Liver (tissue), 9 donors: Measurements from ENCODE around the gene SH3BGRL3. TPM values are rescaled to one million over a fixed set of nuclear protein-coding genes. Genes with fewer than 3 reads are reported as not detected.
"Not testable (repeated sequence)": the region's sequence is repeated elsewhere in the genome, so short reads cannot be mapped to it uniquely, and the experiment has no call there.

Experiments
- DNase-seq: peaks from one replicate; pipeline ENCODE4 v3.0.0-alpha.2; 2017; ENCODE audit warnings: low spot score
- H3K27ac ChIP-seq, 2 donors: one replicate each; pipeline ENCODE4 v1.7.0; 2013; ENCODE audit warnings: inconsistent platforms in 2 of 2, low read length in 2 of 2, control low read depth in 1 of 2, low read depth in 1 of 2, mild to moderate bottlenecking in 1 of 2
- H3K27me3 ChIP-seq, 4 donors: one replicate each; pipeline versions ENCODE4 v1.6.1 to v1.7.0; 2013; ENCODE audit warnings: low read length in 3 of 4, inconsistent platforms in 1 of 4, mild to moderate bottlenecking in 1 of 4, moderate library complexity in 1 of 4; ENCODE audit not compliant: control insufficient read depth in 4 of 4, insufficient read depth in 4 of 4
- H3K36me3 ChIP-seq, 4 donors: one replicate each; pipeline versions ENCODE4 v1.6.1 to v1.7.0; 2013; ENCODE audit warnings: low read length in 3 of 4, mild to moderate bottlenecking in 3 of 4, low read depth in 1 of 4, moderate library complexity in 1 of 4; ENCODE audit not compliant: control insufficient read depth in 4 of 4, insufficient read depth in 3 of 4
- H3K4me1 ChIP-seq, 4 donors: one replicate each; pipeline versions ENCODE4 v1.6.1 to v1.7.0; 2013; ENCODE audit warnings: low read length in 3 of 4, mild to moderate bottlenecking in 3 of 4, moderate library complexity in 1 of 4; ENCODE audit not compliant: control insufficient read depth in 4 of 4, insufficient read depth in 4 of 4
- H3K4me3 ChIP-seq, 3 donors: one replicate each; pipeline versions ENCODE4 v1.6.1 to v1.7.0; 2013; ENCODE audit warnings: low read length in 3 of 3, control low read depth in 1 of 3, low read depth in 1 of 3, mild to moderate bottlenecking in 1 of 3
- H3K9ac ChIP-seq, 2 donors: one replicate each; pipeline ENCODE4 v1.7.0; 2013; ENCODE audit warnings: low read length in 2 of 2, mild to moderate bottlenecking in 2 of 2, moderate library complexity in 2 of 2, control low read depth in 1 of 2, low read depth in 1 of 2
- H3K9me3 ChIP-seq, 4 donors: one replicate each; pipeline versions ENCODE4 v1.6.1 to v1.7.0; 2013; ENCODE audit warnings: low read length in 3 of 4; ENCODE audit not compliant: control insufficient read depth in 4 of 4
- EGR1 ChIP-seq, 2 donors: IDR thresholded peaks; 2 replicates each; pipeline ENCODE4 v1.6.1; 2016 to 2018; ENCODE audit warnings: antibody characterized with exemption in 2 of 2, low read depth in 2 of 2
- FOXA1 ChIP-seq: IDR thresholded peaks from 2 replicates; pipeline ENCODE4 v1.6.1; 2016; ENCODE audit warnings: antibody characterized with exemption
- FOXA2 ChIP-seq: IDR thresholded peaks from 2 replicates; pipeline ENCODE4 v1.6.1; 2016; ENCODE audit warnings: antibody characterized with exemption
- GABPA ChIP-seq, 2 donors: IDR thresholded peaks in 1 of 2; conservative IDR thresholded peaks in 1 of 2; 2 replicates each; pipeline ENCODE4 v1.6.1; 2016; ENCODE audit warnings: antibody characterized with exemption in 2 of 2, mild to moderate bottlenecking in 1 of 2, moderate library complexity in 1 of 2
- HNF4A ChIP-seq, 2 donors: conservative IDR thresholded peaks; 2 replicates each; pipeline ENCODE4 v1.6.1; 2016; ENCODE audit warnings: antibody characterized with exemption in 2 of 2, mild to moderate bottlenecking in 2 of 2
- HNF4G ChIP-seq: IDR thresholded peaks from 2 replicates; pipeline ENCODE4 v1.6.1; 2016; ENCODE audit warnings: antibody characterized with exemption
- NR2F2 ChIP-seq: IDR thresholded peaks from 2 replicates; pipeline ENCODE4 v1.6.1; 2016; ENCODE audit warnings: antibody characterized with exemption
- RAD21 ChIP-seq, 2 donors: IDR thresholded peaks; 2 replicates each; pipeline ENCODE4 v1.6.1; 2016; ENCODE audit warnings: antibody characterized with exemption in 2 of 2, mild to moderate bottlenecking in 2 of 2
- REST ChIP-seq: IDR thresholded peaks from 2 replicates; pipeline ENCODE4 v1.6.1; 2016; ENCODE audit warnings: antibody characterized with exemption, mild to moderate bottlenecking
- RXRA ChIP-seq, 2 donors: IDR thresholded peaks; 2 replicates each; pipeline ENCODE4 v1.6.1; 2017 to 2018; ENCODE audit warnings: antibody characterized with exemption in 2 of 2, mild to moderate bottlenecking in 1 of 2
- SP1 ChIP-seq: IDR thresholded peaks from 2 replicates; pipeline ENCODE4 v1.6.1; 2018; ENCODE audit warnings: antibody characterized with exemption, mild to moderate bottlenecking
- TAF1 ChIP-seq: conservative IDR thresholded peaks from 2 replicates; pipeline ENCODE4 v1.6.1; 2016; ENCODE audit warnings: antibody characterized with exemption, mild to moderate bottlenecking
- YY1 ChIP-seq: IDR thresholded peaks from 2 replicates; pipeline ENCODE4 v1.6.1; 2016; ENCODE audit warnings: antibody characterized with exemption, mild to moderate bottlenecking
- ZBTB33 ChIP-seq: IDR thresholded peaks from 2 replicates; pipeline ENCODE4 v1.6.1; 2016; ENCODE audit warnings: antibody characterized with exemption
- WGBS: extraction: QIAGEN DNeasy Blood & Tissue Kit; methylation state at CpG from one replicate; pipeline ENCODE4 v1.1.7; 2013; 5-methylcytosine and 5-hydroxymethylcytosine counted together
- polyA plus RNA-seq, 2 donors: library from polyadenylated mRNA; stranded (reverse) in 1 of 2; unstranded in 1 of 2; fragments of 200-250 nt in 1 of 2; fragments of >200 nt in 1 of 2; fragmentation: Nextera tagmentation in 1 of 2; extraction: Ambion mirVana in 1 of 2; gene quantifications; one replicate each; pipeline versions ENCODE4 v1.2.1 to v1.2.3, GENCODE V29; 2013 to 2015
- total RNA-seq, 2 donors: library from RNA; depleted of rRNA; stranded (reverse); fragments of >200 nt; gene quantifications; one replicate each; pipeline ENCODE4 v1.2.3, GENCODE V29; 2014
- donor health status: healthy.
- donor health status: healthy.
- donor health status: healthy.
- donor health status: healthy.
- donor health status: healthy.

Gene SH3BGRL3
- total and polyA plus RNA-seq, 4 donors = 4.5 to 93.2 (median 23.0) TPM

GRCh38 chr1:26291939-26292338 is 12.1 kb downstream of the SH3BGRL3 start:
- H3K27me3 ChIP-seq = no peaks in the 10 kb centered on the region
- H3K4me1 ChIP-seq = peaks cover 0 to 3% (median 0%) of the 10 kb centered on the region in 4 donors
- WGBS = 94% methylated on average over 4 of the region's 4 CpGs
- H3K27ac ChIP-seq = no peak overlapping the region
- TF ChIP-seq YY1 (no peak), FOXA1 (no peak), HNF4G (no peak), RXRA (IDR thresholded peaks at IDR 0.05) (no peak), TAF1 (no peak), SP1 (no peak), REST (no peak), ZBTB33 (no peak), NR2F2 (no peak), HNF4A (conservative IDR thresholded peaks at IDR 0.05) (no peak), FOXA2 (no peak)
- no peaks in the 10 kb centered on the region for H3K9me3 ChIP-seq
- no peak for DNase-seq
- H3K9ac ChIP-seq = no peak overlapping the region
- H3K36me3 ChIP-seq = no peaks in the 10 kb centered on the region
- H3K4me3 ChIP-seq = no peak overlapping the region

- H3K27ac ChIP-seq, H3K27me3 ChIP-seq, DNase-seq, H3K9me3 ChIP-seq, H3K9ac ChIP-seq, H3K4me3 ChIP-seq, H3K36me3 ChIP-seq, H3K4me1 ChIP-seq: not testable (repeated sequence)
- WGBS = 87% methylated on average over 5 of the region's 5 CpGs
These were observed 12.8 kb downstream of the SH3BGRL3 start for GRCh38 chr1:26292735-26293134.

- WGBS = 87% methylated on average over 11 of the region's 11 CpGs
- H3K36me3 ChIP-seq = no peaks in the 10 kb centered on the region
These were observed 14.1 kb downstream of the SH3BGRL3 start for GRCh38 chr1:26293911-26294463.

More at GRCh38 chr1:26293911-26294463, 14.1 kb downstream of the SH3BGRL3 start:
- no peak for DNase-seq
- H3K9ac ChIP-seq = no peak overlapping the region
- H3K27me3 ChIP-seq = no peaks in the 10 kb centered on the region
- TF ChIP-seq ZBTB33 = no peak
- TF ChIP-seq GABPA (IDR thresholded peaks at IDR 0.05 in 1 of 2, conservative IDR thresholded peaks at IDR 0.05 in 1 of 2) = no peak
- no peak for TF ChIP-seq RAD21 (IDR thresholded peaks at IDR 0.05)
- no peak for TF ChIP-seq EGR1 (IDR thresholded peaks at IDR 0.05; ENCODE audit: low read depth in 2 of 2)
- TF ChIP-seq REST = no peak
- no peak for TF ChIP-seq TAF1
- no peak overlapping the region for H3K4me3 ChIP-seq
- H3K4me1 ChIP-seq = peaks cover 0 to 3% (median 0%) of the 10 kb centered on the region in 4 donors
- no peaks in the 10 kb centered on the region for H3K9me3 ChIP-seq
- H3K27ac ChIP-seq = no peak overlapping the region
